Activated B cell treated with CpG ODN at 0.5 μM for 24 hours (primary cell): ENCODE data around the gene NQO2. TPM values are rescaled to one million over a fixed set of nuclear protein-coding genes. Genes with fewer than 3 reads are reported as not detected.

Source experiments
- ATAC-seq: fragments of 200-7000 bp; cut with Tn5 transposase; one replicate; pipeline ENCODE4 v1.10.0; 2021; ENCODE audit warnings: low read depth, mild to moderate bottlenecking, moderate library complexity
- CTCF ChIA-PET: fragments of 350-600 bp; sonication (Branson Sonifier 250); formaldehyde crosslinking; loops from one replicate; lab custom pipeline; 2021; ENCODE audit warnings: antibody characterized with exemption; lab: Charles Lee
- POLR2A ChIA-PET: fragments of 350-600 bp; sonication (Branson Sonifier 250); formaldehyde crosslinking; loops from one replicate; lab custom pipeline; 2021; ENCODE audit warnings: antibody characterized with exemption; lab: Charles Lee
- DNase-seq: peaks from one replicate; pipeline ENCODE4 v3.0.0; 2022
- H3K27ac Mint-ChIP-seq: one replicate; pipeline ENCODE4 v1.8.0; 2020; ENCODE audit warnings: mixed read lengths
- H3K27me3 Mint-ChIP-seq: one replicate; pipeline ENCODE4 v1.8.0; 2021; ENCODE audit warnings: mixed read lengths
- H3K36me3 Mint-ChIP-seq: one replicate; pipeline ENCODE4 v1.8.0; 2021; ENCODE audit warnings: low read depth, mixed read lengths
- H3K4me1 Mint-ChIP-seq: one replicate; pipeline ENCODE4 v1.8.0; 2021; ENCODE audit warnings: mixed read lengths
- H3K4me3 Mint-ChIP-seq: one replicate; pipeline ENCODE4 v1.8.0; 2020; ENCODE audit warnings: mild to moderate bottlenecking, mixed read lengths
- H3K9me3 Mint-ChIP-seq: one replicate; pipeline ENCODE4 v1.8.0; 2020; ENCODE audit warnings: mixed read lengths
- intact Hi-C: fragments of 100-400 bp; cut with micrococcal nuclease; formaldehyde crosslinking; loops from one replicate; pipeline ENCODE4 v1.15.1; 2024
- total RNA-seq: library from RNA; stranded (reverse); gene quantifications from 2 replicates; pipeline ENCODE4 v1.2.3, GENCODE V29; 2022
- TF ChIP-seq, protein P1 (sequence below): fragments of 200-600 bp; IDR thresholded peaks from one replicate; pipeline ENCODE4 v1.8.0; 2022; ENCODE audit warnings: antibody characterized with exemption, mild to moderate bottlenecking

Gene NQO2
- total RNA-seq, 1 donor from 2014 or later = 12.3 TPM

- Mint-ChIP-seq H3K27ac (no peak overlapping the region), H3K36me3 (no peaks in the 10 kb centered on the region), H3K4me3 (no peak overlapping the region), H3K4me1 (no peaks in the 10 kb centered on the region), H3K27me3 (peaks cover 3% of the 10 kb centered on the region), H3K9me3 (no peaks in the 10 kb centered on the region)
- intact Hi-C loops = no loop called here
- ATAC-seq (no peak), DNase-seq (no peak)
- POLR2A ChIA-PET = no interaction called here
- TF ChIP-seq, protein P1, sequence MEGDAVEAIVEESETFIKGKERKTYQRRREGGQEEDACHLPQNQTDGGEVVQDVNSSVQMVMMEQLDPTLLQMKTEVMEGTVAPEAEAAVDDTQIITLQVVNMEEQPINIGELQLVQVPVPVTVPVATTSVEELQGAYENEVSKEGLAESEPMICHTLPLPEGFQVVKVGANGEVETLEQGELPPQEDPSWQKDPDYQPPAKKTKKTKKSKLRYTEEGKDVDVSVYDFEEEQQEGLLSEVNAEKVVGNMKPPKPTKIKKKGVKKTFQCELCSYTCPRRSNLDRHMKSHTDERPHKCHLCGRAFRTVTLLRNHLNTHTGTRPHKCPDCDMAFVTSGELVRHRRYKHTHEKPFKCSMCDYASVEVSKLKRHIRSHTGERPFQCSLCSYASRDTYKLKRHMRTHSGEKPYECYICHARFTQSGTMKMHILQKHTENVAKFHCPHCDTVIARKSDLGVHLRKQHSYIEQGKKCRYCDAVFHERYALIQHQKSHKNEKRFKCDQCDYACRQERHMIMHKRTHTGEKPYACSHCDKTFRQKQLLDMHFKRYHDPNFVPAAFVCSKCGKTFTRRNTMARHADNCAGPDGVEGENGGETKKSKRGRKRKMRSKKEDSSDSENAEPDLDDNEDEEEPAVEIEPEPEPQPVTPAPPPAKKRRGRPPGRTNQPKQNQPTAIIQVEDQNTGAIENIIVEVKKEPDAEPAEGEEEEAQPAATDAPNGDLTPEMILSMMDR = no peak
- CTCF ChIA-PET = interaction anchor here (1.6 kb wide), 1 partner anchor 38 kb away, joined by 7 read pairs; no protein-coding TSS in a partner anchor
Observed at GRCh38 chr6:3039384-3039783, 39.7 kb downstream of the NQO2 start.

GRCh38 chr6:3041147-3041546 lies 41.5 kb downstream of the NQO2 start:
- ATAC-seq (no peak), DNase-seq (no peak)
- TF ChIP-seq, protein P1 = no peak
- intact Hi-C loops = no loop called here
- POLR2A ChIA-PET = no interaction called here
- CTCF ChIA-PET = no interaction called here
- Mint-ChIP-seq H3K4me1 (no peaks in the 10 kb centered on the region), H3K36me3 (no peaks in the 10 kb centered on the region), H3K4me3 (no peak overlapping the region), H3K9me3 (no peaks in the 10 kb centered on the region), H3K27me3 (peaks cover 3% of the 10 kb centered on the region), H3K27ac (no peak overlapping the region)

DNA sequence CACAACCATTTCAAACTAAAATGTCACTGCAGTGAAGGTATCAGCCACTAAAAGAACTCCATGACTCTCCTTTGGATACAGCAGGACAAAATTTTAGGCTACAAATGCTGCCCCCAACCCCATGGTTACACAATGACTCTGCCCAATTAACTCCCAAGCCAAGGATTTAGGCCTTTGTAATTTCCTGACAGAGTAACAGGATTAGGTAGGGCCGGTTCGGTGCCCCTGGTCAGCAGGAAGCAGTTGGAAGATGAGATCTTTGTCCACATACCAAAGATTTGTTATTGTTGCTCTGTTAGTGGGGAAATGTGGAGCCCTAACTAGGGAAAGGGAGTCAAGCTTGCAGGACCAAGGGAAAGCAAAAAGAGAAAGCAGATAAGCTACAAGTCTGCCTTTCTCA lies 41.9 kb downstream of the NQO2 start:
- intact Hi-C loops = no loop called here
- DNase-seq = no peak
- Mint-ChIP-seq H3K27me3 (peaks cover 3% of the 10 kb centered on the region), H3K4me1 (no peaks in the 10 kb centered on the region), H3K36me3 (no peaks in the 10 kb centered on the region), H3K27ac (no peak overlapping the region), H3K4me3 (no peak overlapping the region), H3K9me3 (no peaks in the 10 kb centered on the region)
- ChIA-PET POLR2A (interaction anchor here (1.1 kb wide), 1 partner anchor 12 kb away, joined by 3 read pairs; no protein-coding TSS in a partner anchor), CTCF (no interaction called here)
- no peak for ATAC-seq
- TF ChIP-seq, protein P1 = no peak

DNA sequence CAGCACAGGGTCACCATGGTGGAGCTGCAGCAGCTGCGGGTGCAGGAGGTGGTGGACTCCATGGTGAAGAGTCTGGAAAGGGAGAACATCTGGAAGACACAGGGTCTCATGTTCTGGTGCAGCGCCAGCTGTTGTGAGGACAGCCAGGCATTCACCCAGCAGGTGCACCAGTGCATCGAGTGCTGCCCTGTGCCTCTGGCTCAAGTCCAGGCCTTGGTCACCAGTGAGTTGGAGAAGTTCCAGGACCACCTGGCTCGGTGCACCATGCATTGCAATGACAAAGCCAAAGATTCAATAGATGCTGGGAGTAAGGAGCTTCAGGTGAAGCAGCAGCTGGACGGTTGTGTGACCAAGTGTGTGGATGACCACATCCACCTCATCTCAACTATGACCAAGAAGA lies 45.7 kb downstream of the NQO2 start:
- ATAC-seq = no peak
- ChIA-PET CTCF (no interaction called here), POLR2A (interaction anchor here (1.2 kb wide), 1 partner anchor 18 kb away, joined by 7 read pairs; no protein-coding TSS in a partner anchor)
- H3K4me1 Mint-ChIP-seq = no peaks in the 10 kb centered on the region
- H3K27ac Mint-ChIP-seq = no peak overlapping the region
- H3K27me3 Mint-ChIP-seq = peaks cover 13% of the 10 kb centered on the region
- intact Hi-C loops = no loop called here
- H3K4me3 Mint-ChIP-seq = no peak overlapping the region
- DNase-seq = no peak
- H3K9me3 Mint-ChIP-seq = no peaks in the 10 kb centered on the region
- no peaks in the 10 kb centered on the region for H3K36me3 Mint-ChIP-seq
- TF ChIP-seq, protein P1 = no peak

DNA sequence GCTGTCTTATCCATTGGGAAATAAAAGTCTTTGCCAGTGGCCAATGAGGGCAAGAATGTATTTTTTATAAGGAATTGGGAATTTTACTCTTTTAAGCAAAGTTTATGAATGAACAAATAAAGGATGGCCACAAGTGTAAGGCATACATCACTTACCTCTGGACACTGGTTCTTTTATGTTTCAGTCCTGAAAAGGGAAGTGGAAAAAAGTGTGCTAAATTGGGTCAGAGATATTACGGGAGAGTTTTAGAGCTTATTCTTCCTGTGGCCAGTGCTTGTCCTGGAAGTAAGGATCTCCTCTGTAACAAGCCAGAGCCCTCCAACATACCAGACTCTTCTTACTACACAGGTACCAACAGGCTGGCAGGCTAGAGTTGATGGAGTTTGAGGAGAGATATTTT lies 46.1 kb downstream of the NQO2 start:
- no peak for ATAC-seq
- Mint-ChIP-seq H3K4me1 (no peaks in the 10 kb centered on the region), H3K36me3 (no peaks in the 10 kb centered on the region), H3K9me3 (no peaks in the 10 kb centered on the region), H3K27ac (no peak overlapping the region), H3K27me3 (peaks cover 13% of the 10 kb centered on the region), H3K4me3 (no peak overlapping the region)
- POLR2A ChIA-PET = interaction anchor here (1.2 kb wide), 1 partner anchor 19 kb away, joined by 7 read pairs; no protein-coding TSS in a partner anchor
- CTCF ChIA-PET = no interaction called here
- no peak for DNase-seq
- intact Hi-C loops = no loop called here
- TF ChIP-seq, protein P1 = no peak
